ENCODE data around the gene UBE2U. TPM values are rescaled to one million over a fixed set of nuclear protein-coding genes. Genes with fewer than 3 reads are reported as not detected.
"Not testable (repeated sequence)": the region's sequence is repeated elsewhere in the genome, so short reads cannot be mapped to it uniquely, and the experiment has no call there.

Gene UBE2U
- polyA plus RNA-seq, 1 donor (not counting 4 experiments of a cell fraction or from before 2014, with no cell fraction given) = not detected

DNA sequence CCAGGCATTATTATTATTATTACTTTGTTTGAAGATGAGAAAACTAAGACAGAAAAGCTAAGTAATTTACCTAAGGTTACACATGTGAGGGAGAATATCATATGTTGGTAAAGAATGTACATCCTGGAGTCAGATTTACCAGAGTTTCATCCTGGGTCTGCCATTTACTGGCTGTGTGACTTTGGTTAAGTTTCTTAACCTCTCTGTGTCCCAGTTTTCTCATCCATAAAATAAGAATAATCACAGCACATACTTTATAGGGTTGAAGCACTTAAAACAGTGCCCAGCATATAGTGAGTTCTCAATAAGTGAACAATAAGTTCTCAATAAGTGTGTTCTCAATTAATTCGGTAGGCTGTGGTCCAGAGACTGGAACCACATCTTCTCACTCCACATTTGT, 32.5 kb downstream of the UBE2U start:
- H3K4me2 ChIP-seq (ENCODE audit: control insufficient read depth, extremely low read depth, insufficient read depth, low read depth, low read length) = no peak overlapping the region
- no peaks in the 10 kb centered on the region for H4K20me1 ChIP-seq (ENCODE audit: control insufficient read depth, extremely low read depth, insufficient read depth, low read length)
- no peaks in the 10 kb centered on the region for H3K9me1 ChIP-seq (ENCODE audit: control insufficient read depth, extremely low read depth, insufficient read depth, low read length)
- no peaks in the 10 kb centered on the region for H3K36me3 ChIP-seq (ENCODE audit: control insufficient read depth in 2 of 2, extremely low read depth in 1 of 2, insufficient read depth in 2 of 2, low read length in 2 of 2)
- no peak overlapping the region for H2AFZ ChIP-seq (ENCODE audit: control insufficient read depth, low read length)
- no peak for TF ChIP-seq EZH2 (IDR thresholded peaks at IDR 0.05; ENCODE audit: low read length)
- TF ChIP-seq, protein P1, sequence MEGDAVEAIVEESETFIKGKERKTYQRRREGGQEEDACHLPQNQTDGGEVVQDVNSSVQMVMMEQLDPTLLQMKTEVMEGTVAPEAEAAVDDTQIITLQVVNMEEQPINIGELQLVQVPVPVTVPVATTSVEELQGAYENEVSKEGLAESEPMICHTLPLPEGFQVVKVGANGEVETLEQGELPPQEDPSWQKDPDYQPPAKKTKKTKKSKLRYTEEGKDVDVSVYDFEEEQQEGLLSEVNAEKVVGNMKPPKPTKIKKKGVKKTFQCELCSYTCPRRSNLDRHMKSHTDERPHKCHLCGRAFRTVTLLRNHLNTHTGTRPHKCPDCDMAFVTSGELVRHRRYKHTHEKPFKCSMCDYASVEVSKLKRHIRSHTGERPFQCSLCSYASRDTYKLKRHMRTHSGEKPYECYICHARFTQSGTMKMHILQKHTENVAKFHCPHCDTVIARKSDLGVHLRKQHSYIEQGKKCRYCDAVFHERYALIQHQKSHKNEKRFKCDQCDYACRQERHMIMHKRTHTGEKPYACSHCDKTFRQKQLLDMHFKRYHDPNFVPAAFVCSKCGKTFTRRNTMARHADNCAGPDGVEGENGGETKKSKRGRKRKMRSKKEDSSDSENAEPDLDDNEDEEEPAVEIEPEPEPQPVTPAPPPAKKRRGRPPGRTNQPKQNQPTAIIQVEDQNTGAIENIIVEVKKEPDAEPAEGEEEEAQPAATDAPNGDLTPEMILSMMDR (optimal IDR thresholded peaks at IDR 0.05 in 1 of 3, IDR thresholded peaks at IDR 0.05 in 1 of 3, conservative IDR thresholded peaks at IDR 0.05 in 1 of 3; ENCODE audit: extremely low read depth in 1 of 3, insufficient read depth in 2 of 3, low read length in 3 of 3) = no peak
- no peaks in the 10 kb centered on the region for H3K4me1 ChIP-seq (ENCODE audit: control insufficient read depth, extremely low read depth, insufficient read depth, low read length)
- H3K9ac ChIP-seq (ENCODE audit: control insufficient read depth, extremely low read depth, insufficient read depth, low read length) = no peak overlapping the region
- H3K27ac ChIP-seq (ENCODE audit: control insufficient read depth, insufficient read depth, low read length) = no peak overlapping the region
- DNase-seq (ENCODE audit: low read depth, low spot score) = no peak
- FAIRE-seq = no peak
- H3K4me3 ChIP-seq (ENCODE audit: control insufficient read depth in 2 of 3, extremely low read depth in 1 of 3, insufficient read depth in 2 of 3, low read depth in 1 of 3, low read length in 3 of 3) = no peak overlapping the region
- dilution Hi-C loops (cut with MboI; ENCODE audit: extremely low pct_ligation_motif_present, low sequenced_read_pairs) = loop anchor here (25.0 kb wide), 1 partner anchor 649 kb away; the partner anchor contains the start of gene PGM1
- no peaks in the 10 kb centered on the region for H3K79me2 ChIP-seq (ENCODE audit: control insufficient read depth, insufficient read depth, low read length)
- no peaks in the 10 kb centered on the region for H3K9me3 ChIP-seq (ENCODE audit: control insufficient read depth, low read depth, low read length)
- H3K27me3 ChIP-seq (ENCODE audit: control insufficient read depth, extremely low read depth, insufficient read depth, low read length) = no peaks in the 10 kb centered on the region

DNA sequence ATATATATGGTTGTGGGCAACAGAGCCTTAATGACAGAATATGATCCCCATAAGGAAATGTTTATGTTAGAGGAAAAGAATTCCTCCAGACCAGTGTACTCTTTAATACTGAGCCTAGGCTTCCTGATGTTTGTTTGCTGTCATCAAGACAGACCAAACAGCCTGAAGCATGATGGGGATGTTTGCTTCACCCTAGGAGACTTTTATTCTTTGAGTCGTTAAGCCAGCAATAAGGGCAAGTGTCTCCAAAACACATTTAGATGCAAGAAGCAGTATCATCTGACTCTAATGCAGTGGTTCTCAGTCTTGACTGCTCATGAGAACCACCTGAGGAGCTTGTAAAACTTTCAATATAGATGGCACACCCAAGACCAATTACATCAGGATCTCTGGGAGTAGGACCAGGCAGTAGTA, 33.1 kb downstream of the UBE2U start:
- TF ChIP-seq EZH2 (IDR thresholded peaks at IDR 0.05; ENCODE audit: low read length) = no peak
- TF ChIP-seq, protein P1 (optimal IDR thresholded peaks at IDR 0.05 in 1 of 3, IDR thresholded peaks at IDR 0.05 in 1 of 3, conservative IDR thresholded peaks at IDR 0.05 in 1 of 3; ENCODE audit: extremely low read depth in 1 of 3, insufficient read depth in 2 of 3, low read length in 3 of 3) = no peak
- H3K9me3 ChIP-seq (ENCODE audit: control insufficient read depth, low read depth, low read length) = no peaks in the 10 kb centered on the region
- no peak overlapping the region for H3K27ac ChIP-seq (ENCODE audit: control insufficient read depth, insufficient read depth, low read length)
- dilution Hi-C loops (cut with MboI; ENCODE audit: extremely low pct_ligation_motif_present, low sequenced_read_pairs) = loop anchor here (25.0 kb wide), 1 partner anchor 649 kb away; the partner anchor contains the start of gene PGM1
- no peaks in the 10 kb centered on the region for H4K20me1 ChIP-seq (ENCODE audit: control insufficient read depth, extremely low read depth, insufficient read depth, low read length)
- H3K36me3 ChIP-seq (ENCODE audit: control insufficient read depth in 2 of 2, extremely low read depth in 1 of 2, insufficient read depth in 2 of 2, low read length in 2 of 2) = no peaks in the 10 kb centered on the region
- no peak overlapping the region for H3K4me2 ChIP-seq (ENCODE audit: control insufficient read depth, extremely low read depth, insufficient read depth, low read depth, low read length)
- H3K4me3 ChIP-seq (ENCODE audit: control insufficient read depth in 2 of 3, extremely low read depth in 1 of 3, insufficient read depth in 2 of 3, low read depth in 1 of 3, low read length in 3 of 3) = no peak overlapping the region
- no peaks in the 10 kb centered on the region for H3K4me1 ChIP-seq (ENCODE audit: control insufficient read depth, extremely low read depth, insufficient read depth, low read length)
- FAIRE-seq (peak; percentile 29), DNase-seq (ENCODE audit: low read depth, low spot score) (no peak)
- H3K27me3 ChIP-seq (ENCODE audit: control insufficient read depth, extremely low read depth, insufficient read depth, low read length) = no peaks in the 10 kb centered on the region
- no peaks in the 10 kb centered on the region for H3K9me1 ChIP-seq (ENCODE audit: control insufficient read depth, extremely low read depth, insufficient read depth, low read length)
- no peaks in the 10 kb centered on the region for H3K79me2 ChIP-seq (ENCODE audit: control insufficient read depth, insufficient read depth, low read length)
- no peak overlapping the region for H3K9ac ChIP-seq (ENCODE audit: control insufficient read depth, extremely low read depth, insufficient read depth, low read length)
- H2AFZ ChIP-seq (ENCODE audit: control insufficient read depth, low read length) = no peak overlapping the region

DNA sequence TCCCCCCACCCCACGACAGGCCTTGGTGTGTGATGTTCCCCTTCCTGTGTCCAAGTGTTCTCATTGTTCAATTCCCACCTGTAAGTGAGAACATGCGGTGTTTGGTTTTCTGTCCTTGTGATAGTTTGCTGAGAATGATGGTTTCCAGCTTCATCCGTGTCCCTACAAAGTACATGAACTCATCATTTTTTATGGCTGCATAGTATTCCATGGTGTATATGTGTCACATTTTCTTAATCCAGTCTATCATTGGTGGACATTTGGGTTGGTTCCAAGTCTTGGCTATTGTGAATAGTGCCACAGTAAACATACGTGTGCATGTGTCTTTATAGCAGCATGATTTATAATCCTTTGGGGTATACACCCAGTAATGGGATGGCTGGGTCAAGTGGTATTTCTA, 36.1 kb downstream of the UBE2U start:
- not testable (repeated sequence) for DNase-seq (ENCODE audit: low read depth, low spot score); H3K4me3 ChIP-seq (ENCODE audit: control insufficient read depth in 2 of 3, extremely low read depth in 1 of 3, insufficient read depth in 2 of 3, low read depth in 1 of 3, low read length in 3 of 3); H3K27ac ChIP-seq (ENCODE audit: control insufficient read depth, insufficient read depth, low read length); H3K9me3 ChIP-seq (ENCODE audit: control insufficient read depth, low read depth, low read length); H3K27me3 ChIP-seq (ENCODE audit: control insufficient read depth, extremely low read depth, insufficient read depth, low read length); H2AFZ ChIP-seq (ENCODE audit: control insufficient read depth, low read length); H3K4me1 ChIP-seq (ENCODE audit: control insufficient read depth, extremely low read depth, insufficient read depth, low read length); H3K9ac ChIP-seq (ENCODE audit: control insufficient read depth, extremely low read depth, insufficient read depth, low read length); FAIRE-seq; H3K79me2 ChIP-seq (ENCODE audit: control insufficient read depth, insufficient read depth, low read length); H3K4me2 ChIP-seq (ENCODE audit: control insufficient read depth, extremely low read depth, insufficient read depth, low read depth, low read length); H4K20me1 ChIP-seq (ENCODE audit: control insufficient read depth, extremely low read depth, insufficient read depth, low read length); H3K9me1 ChIP-seq (ENCODE audit: control insufficient read depth, extremely low read depth, insufficient read depth, low read length); H3K36me3 ChIP-seq (ENCODE audit: control insufficient read depth in 2 of 2, extremely low read depth in 1 of 2, insufficient read depth in 2 of 2, low read length in 2 of 2)
- dilution Hi-C loops (cut with MboI; ENCODE audit: extremely low pct_ligation_motif_present, low sequenced_read_pairs) = loop anchor here (25.0 kb wide), 1 partner anchor 652 kb away; the partner anchor contains the start of gene PGM1

Data from keratinocyte (primary cell).